Fibroblast of upper back skin (primary cell): ENCODE measurements around the gene POGLUT3.

Experiments used
- DNase-seq: peaks from one replicate; pipeline ENCODE4 v3.0.0-alpha.2; 2013

The POGLUT3 gene

DNA sequence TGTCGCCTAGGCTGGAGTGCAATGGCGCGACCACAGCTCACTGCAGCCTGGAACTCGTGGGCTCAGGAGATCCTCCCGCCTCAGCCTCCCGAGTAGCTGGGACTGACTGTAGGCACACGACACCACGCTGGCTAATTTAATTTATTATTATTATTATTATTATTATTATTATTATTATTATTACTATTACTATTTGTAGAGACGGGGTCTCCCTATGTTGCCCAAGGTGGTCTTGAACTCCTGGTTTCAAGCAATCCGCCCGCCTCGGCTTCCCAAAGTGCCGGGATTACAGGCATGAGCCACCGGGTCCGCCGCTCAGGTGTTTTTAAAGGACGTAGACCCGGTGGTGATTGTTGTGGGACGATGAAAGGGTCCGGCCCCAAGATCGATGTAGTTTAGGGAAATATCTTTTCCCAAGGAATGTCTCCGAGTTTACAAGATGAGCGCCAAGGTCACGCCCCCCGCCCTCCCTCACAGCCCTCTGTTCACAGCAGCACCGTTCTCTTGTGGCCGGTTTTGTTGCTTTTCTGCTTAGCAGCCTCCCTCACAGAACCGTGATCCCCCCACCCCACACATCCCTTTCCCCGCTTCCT lies 728 bp upstream of the POGLUT3 start:
- no peak for DNase-seq

DNA sequence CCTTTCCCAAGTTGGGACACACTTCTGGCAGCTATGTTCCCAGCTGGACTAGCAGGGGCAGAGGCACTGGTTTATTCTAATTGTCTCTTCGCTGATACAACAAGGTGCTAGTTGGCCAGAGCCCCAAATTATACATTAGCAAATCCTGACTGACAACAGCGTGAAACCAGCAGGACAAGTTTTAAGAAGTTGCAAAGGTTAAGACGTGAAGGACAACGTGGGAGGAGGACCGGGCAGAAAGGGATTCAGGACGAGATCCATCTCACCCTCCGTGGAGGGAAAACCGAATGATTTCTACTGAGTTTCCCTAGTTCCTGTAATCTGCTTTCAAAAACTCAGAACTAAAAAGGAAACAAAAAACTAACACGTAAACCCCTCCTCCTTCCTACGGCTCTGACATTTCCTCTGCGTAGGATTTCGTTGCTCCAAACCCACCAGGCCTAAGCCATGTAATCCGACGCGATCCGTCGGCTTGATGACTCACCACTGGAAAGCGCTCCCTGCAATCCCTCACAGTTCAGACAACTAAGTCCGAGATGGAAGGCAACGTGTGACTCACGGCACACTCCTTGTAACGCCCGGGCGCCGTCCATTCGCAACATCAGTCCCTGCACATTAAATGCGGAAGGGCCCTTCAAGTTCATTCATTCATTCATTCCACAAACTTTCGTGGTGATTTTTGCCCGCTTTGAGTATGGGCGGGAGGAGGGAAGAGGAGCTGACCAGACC lies 703 bp downstream of the POGLUT3 start:
- peak; percentile 99 for DNase-seq

DNA sequence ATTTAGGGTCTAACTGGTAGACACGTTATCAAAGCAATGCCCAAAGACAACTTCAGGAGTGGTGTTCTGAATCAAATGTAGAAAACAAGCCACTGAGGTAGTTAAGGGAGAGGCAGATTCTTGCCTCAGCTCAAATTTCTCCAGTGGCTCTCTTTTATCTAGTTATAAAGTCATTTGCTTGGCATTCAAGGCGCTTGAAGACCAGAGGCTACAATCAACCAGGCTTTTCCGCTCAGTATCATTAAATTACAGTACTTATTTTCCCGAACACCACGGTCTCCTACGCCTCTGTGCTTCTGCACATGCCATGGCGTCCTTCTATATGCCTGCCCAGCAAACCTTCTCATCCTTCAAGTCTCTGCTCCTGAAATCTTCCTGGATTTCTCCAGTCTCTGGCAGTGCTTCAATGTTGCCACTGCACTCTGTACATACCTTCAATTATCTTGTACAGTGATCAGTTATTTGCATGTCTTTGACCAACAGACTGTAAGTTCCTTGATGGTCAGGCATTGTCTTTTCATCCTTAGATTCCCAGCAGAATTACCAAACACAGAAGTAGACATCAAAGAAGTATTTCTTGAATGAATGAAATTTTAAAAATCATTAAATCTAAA lies 1.4 kb downstream of the POGLUT3 start:
- peak; percentile 10 for DNase-seq

DNA sequence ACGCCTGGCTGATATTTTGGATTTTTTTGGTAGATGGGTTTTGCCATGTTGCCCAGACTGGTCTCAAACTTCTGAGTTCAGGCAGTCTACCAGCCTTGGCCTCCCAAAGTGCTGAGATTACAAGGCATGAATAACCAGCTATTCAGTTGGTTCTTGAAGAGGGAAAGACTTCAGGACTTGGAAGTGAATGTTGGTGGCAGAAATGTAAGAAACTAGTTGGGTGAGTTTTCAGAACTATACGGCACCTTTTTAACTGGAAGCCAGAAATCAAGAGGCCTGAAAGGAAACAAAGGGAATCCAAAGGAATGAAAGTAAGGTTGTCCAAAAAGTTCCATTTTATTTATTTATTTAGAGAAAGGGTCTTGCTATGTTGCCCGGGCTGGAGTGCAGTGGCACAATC lies 2.9 kb downstream of the POGLUT3 start:
- no peak for DNase-seq

DNA sequence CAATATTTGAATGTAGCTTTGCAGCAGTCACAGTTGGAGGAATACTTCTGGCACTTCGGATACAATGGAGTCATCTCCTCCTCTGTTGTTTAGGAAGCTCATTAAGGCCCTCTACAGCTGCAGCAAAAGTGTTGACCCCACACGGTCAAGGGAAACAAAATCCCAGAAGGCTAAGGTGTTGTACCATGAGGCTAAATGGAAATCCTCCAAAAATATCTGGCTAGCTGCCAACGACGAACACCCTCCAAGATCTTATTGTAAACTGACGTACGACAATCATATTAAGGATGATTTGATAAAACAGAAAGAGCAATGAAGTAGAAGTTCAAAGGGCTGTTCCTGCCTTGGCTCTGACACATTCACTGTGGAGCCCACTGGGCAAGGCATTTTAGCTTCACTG lies 4.0 kb downstream of the POGLUT3 start:
- no peak for DNase-seq

DNA sequence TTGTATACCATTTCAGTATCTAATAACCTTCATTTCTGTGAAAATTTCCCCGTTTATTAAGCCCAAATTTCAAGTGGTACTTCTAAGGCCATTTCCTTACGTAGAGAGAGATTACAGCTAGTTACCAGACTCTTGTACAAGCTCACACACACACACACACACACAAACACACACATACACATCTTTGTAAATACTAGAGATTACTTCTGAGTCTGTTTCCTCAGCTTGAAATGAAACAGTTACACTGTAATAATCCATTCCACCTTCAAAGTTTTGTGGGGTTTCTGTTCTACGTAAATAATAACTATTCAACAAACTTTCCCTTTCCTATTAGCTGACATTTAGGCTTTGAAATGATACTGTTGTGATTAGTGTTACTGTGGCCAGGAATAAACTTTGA lies 6.2 kb downstream of the POGLUT3 start:
- no peak for DNase-seq

DNA sequence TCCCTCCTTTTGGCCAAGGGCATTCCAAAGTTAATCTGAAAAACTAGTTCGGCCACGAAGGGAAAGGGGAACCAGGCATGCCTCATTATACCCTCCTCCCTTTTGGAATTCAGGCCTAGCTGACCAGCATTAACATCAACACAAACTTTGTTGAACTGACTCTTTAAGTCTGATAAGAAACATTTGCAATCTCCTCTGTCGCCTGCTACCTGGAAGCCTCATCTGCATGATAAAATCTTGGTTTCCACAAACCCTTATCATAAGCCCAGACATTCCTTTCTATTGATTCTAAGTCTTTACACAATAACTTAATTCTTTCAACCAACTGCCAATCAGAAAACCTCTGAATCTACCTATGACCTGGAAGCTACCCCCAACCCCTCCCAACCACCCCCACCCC lies 11.4 kb downstream of the POGLUT3 start:
- DNase-seq: no peak

DNA sequence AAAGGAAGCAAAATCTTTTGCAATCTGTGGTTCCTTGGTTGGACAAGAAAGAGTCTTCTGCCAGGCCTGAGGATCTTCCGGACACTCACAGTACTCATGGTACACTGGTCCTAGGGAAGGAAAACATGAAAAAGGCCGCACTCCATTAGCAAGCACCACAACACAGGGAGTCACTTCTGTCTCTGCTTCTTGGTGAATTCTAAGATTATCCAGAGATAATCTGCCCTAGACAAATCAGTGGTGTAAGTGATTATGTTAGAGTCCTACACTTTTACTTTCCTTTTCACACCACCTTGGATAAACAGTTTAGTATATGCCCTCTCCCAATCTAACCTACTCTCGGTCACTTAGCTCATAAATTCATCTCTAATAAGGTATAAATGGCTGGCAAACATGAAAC lies 11.9 kb downstream of the POGLUT3 start:
- no peak for DNase-seq

DNA sequence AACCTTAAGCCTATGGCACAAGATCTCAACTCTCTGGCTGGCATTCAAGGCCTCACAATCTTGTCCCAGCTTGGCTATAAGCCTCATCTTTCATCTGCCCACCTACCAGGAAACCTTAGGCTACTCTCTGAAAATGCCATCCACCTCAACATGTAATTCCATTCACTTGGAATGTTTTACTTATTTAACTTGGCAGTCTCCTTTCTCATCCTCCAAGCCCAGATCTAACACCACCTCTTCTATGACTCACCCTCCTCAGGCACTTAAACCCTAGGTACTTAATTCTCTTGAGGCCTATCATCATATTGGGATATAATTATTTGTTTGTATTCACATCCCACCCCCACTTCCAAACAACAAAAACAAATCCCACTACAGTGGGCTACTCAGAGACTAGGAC lies 15.0 kb downstream of the POGLUT3 start:
- DNase-seq: peak; percentile 28

DNA sequence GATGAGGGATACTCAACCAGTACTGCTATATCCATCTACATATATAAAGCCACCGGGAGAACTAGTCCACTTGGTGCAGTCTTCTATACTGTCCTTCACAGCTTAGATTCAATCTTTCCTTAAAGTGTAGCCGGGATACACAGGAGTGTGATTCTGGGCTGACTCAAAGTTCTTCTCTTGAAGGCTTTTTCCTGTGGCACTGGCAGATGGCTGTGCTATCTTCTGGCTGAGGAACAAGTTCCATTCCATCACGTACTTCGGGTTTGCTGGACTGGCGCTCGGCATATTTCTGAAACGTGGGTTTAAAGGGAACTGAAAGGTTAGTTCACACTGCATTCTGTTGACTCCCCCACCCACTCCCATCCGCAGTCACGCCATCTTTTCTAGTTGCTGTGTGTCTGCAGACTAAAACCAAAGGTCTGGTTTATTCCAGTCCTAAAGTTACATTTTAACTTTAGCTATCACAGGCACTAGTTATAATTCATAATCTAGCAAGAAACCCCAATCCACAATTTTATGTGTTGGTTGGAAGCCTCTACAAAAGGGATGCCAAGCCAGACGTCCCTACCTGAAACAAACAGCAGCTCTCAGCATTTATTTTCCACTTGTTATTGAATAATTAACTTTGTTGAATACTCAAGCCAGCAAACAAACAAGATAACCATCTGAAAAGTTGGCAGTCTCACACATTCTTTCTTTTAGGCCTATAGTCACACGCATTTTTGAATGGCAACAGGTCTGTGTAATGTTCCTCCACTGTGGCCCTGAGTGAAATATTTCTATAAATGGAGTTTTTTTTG lies 23.3 kb downstream of the POGLUT3 start:
- DNase-seq: no peak

DNA sequence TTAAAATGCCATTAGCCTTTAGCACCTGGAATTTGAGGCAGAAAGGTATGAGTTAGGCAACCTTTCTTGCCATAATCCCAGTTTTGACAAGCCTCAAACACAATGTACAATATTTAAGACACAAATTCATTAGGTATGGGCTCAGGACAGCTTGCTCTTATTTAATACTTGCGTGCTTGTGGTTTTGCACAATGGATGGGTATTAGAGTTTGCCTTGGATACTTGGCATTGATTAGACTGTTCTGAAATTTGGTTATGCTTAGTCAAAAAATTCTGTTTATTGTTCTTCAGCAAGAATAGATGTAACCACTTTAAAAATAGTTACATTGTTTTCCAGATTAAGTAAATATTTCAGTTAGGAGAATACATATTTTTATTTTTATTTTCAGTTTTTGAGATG lies 25.5 kb downstream of the POGLUT3 start:
- DNase-seq: no peak

DNA sequence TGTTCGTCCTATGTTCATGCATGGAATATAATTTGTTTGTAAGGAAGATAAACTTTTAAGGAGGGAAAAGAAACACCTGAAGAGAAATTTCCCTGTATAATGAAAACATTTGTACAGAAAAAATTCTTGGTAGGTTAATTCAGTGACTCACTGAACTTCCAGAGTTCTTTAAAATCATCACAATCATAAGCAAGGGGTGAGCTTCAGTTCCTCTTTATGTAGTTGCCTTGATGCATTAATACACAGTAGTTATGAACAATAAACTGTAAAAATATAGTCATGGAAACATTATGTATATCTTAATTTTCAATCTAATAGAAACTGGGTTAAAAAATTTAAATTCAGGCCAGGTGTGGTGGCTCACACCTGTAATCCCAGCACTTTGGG lies 29.7 kb downstream of the POGLUT3 start:
- DNase-seq: no peak

DNA sequence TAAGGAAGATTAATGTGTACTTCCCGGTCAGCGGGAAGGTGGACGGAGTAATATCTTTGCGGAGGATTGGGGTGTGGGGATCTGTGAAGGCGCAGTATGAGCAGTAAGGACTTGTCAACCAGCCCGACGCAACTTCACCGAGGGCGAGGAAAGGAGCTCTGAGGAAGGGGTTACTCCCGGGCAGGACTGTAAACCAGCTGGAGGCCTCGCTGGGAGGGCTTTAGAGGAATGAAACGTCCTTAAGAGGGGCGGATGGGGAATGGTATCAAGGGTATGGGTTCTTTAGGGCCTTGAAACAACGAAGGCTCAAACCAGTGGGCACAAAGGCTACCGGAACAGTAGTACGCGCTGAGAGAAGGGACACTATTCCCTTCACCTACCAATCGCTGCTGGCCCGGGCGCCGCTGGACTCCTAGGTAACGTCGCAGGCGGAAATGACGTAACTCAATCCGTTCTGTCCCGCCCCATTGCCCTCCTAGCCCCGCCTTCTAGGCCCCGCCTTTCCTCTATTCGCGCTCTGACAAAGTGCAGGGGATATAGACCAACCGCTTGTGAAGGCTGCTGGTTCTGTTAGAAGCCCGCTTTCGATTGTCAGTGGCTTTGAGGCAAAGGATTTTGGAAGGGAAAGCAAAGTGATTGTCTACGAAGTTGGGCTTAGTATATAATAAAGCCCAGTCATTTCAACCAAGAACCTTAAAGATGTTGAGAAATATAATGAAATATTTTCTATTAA lies 30.9 kb downstream of the POGLUT3 start, which contains the start of gene C11orf65:
Gene C11orf65, minus strand, starts transcription at position 439 of the 733 bp plus-strand sequence. CDS start 5,970 bp downstream, outside the sequence.
- DNase-seq: peak; percentile 97

DNA sequence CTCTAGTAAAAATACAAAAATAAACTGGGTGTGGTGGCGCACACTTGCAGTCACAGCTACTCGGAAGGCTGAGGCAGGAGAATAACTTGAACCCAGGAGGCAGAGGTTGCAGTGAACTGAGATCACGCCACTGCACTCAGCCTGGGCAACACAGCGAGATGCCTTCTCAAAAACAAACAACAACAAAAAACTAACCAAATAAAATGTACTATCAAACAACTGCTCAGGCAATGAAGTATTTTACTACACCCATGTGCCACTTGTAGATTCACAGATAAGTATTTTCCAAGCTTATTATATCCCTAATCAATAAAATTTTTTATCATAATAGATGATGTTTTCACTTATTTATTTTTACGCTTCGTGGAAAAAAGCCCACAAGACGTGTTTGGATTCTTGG lies 31.8 kb downstream of the POGLUT3 start:
- no peak for DNase-seq

DNA sequence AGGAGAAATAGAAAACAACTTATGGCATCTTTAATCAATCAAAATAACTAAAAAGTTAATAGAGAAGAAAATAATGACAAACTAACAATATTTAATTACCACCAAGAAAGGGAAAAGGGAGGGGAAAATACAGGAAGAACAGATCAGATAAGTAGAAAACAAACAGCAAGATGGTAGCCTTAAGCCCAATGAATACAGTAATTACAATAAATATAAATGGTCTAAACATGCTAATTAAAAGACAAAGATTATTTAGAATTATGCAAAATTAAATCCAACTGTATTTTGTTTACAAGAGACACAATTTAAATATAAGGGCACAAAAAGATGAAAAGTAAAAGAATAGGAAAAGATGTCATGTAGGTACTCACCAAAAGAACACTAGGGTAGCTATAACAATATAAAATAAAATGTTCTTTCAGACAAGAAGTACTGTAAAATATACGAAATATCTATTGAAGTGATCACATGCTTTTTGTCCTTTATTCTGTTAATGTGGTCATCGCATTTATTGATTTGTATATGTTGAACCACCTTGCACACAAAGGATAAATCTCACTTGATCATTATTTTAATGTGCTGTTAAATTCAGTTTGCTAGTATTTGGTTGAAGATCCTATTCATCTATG lies 44.9 kb downstream of the POGLUT3 start:
- DNase-seq: no peak
